ENCODE data around the gene ADAMTS9.

DNA sequence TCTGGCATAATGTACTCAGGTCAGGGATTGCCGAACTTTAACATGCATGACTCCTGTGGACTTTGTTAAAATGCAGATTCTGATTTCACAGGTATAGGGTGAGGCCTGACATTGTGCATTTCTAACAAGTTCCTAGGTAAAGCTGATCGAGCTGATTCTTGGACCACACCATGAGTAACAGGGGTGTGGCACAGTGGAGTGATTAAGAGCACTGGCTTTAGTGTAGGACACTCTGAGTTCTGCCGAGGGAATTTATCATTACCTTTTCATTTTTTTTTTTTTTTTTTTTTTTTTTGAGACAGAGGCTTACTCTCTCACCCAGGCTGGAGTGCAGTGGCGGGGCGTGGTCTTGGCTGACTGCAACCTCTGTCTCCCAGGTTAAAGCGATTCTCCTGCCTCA is 169.3 kb downstream of the ADAMTS9 start:
- TF ChIP-seq, protein P1, sequence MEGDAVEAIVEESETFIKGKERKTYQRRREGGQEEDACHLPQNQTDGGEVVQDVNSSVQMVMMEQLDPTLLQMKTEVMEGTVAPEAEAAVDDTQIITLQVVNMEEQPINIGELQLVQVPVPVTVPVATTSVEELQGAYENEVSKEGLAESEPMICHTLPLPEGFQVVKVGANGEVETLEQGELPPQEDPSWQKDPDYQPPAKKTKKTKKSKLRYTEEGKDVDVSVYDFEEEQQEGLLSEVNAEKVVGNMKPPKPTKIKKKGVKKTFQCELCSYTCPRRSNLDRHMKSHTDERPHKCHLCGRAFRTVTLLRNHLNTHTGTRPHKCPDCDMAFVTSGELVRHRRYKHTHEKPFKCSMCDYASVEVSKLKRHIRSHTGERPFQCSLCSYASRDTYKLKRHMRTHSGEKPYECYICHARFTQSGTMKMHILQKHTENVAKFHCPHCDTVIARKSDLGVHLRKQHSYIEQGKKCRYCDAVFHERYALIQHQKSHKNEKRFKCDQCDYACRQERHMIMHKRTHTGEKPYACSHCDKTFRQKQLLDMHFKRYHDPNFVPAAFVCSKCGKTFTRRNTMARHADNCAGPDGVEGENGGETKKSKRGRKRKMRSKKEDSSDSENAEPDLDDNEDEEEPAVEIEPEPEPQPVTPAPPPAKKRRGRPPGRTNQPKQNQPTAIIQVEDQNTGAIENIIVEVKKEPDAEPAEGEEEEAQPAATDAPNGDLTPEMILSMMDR (IDR thresholded peaks at IDR 0.05; ENCODE audit: extremely low read depth in 1 of 2, insufficient read depth in 1 of 2, low read depth in 1 of 2, low read length in 2 of 2) = no peak
- TF ChIP-seq GATA2 (IDR thresholded peaks at IDR 0.05; ENCODE audit: insufficient read depth, insufficient read length, low read depth, low read length) (no peak), POLR2A (IDR thresholded peaks at IDR 0.05; ENCODE audit: low read depth, low read length) (no peak), EZH2 (IDR thresholded peaks at IDR 0.05; ENCODE audit: borderline replicate concordance, low read depth, low read length, severe bottlenecking) (no peak), MYC (IDR thresholded peaks at IDR 0.05; ENCODE audit: low read depth, low read length) (no peak)
